ENCODE results near the gene FRG2C. TPM values are rescaled to one million over a fixed set of nuclear protein-coding genes. Genes with fewer than 3 reads are reported as not detected.
"Not testable (repeated sequence)": the region's sequence is repeated elsewhere in the genome, so short reads cannot be mapped to it uniquely, and the experiment has no call there.

Gene FRG2C
- total and polyA plus RNA-seq, 2 donors (not counting 1 experiment from before 2014, with no cell fraction given) = not detected

DNA sequence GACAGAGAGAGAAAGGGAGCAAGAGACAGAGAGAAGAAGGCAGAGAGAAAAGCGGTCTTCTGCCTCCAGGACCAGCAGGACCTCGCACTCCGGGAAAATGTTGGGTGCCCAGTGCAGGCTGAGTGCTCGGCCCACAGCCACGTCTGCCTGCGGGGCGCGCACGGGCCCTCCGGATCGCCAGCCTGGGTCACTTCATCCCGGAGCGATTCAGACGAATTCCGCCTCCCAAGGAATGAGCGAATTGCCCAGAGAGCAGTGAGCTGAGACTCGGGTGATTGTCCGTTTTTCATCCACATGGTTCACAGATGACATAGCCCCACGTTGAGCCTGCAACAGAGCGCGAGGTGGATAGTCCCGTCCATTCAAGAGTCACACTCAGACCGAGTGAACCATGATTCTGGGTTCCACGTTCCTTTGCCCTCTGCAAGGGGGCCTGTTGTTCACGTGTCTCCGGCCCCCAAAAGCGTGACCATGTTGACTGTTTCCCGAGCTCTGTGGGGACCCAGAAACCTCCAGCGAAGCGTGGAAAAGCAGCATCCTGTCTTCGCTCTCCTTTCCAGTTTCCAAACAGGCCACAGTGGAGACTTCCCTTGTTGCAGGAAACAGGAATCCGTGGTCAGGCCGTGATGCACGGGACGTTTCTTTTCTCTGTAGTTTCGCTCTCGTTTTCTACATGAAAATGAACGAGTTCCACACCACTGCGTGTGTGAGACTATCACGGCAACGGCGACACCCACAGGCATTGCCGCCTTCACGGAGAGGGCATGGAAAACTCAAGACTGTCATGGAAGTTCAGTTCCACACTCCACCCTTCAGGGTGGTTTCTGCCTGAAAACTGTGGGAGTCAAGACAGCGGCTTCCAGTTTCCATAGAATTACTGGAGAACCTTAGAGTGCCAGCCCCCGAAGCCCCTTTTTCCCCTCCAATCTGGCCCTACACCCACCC lies 3.9 kb downstream of the FRG2C start:
- not testable (repeated sequence) for H2AFZ ChIP-seq (ENCODE audit: low read length); H3K27ac ChIP-seq (ENCODE audit: insufficient read depth, low read length); H4K20me1 ChIP-seq (ENCODE audit: control insufficient read depth, extremely low read depth, insufficient read depth, low read length); H3K27me3 ChIP-seq (ENCODE audit: control insufficient read depth, insufficient read depth, low read length); H3K4me1 ChIP-seq (ENCODE audit: control insufficient read depth, extremely low read depth, insufficient read depth, low read length); H3K9me3 ChIP-seq (ENCODE audit: control insufficient read depth, insufficient read depth, low read depth, low read length); H3K36me3 ChIP-seq (ENCODE audit: control insufficient read depth, insufficient read depth, low read length); H3K9ac ChIP-seq (ENCODE audit: insufficient read depth, low read length); H3K79me2 ChIP-seq (ENCODE audit: control insufficient read depth, insufficient read depth, low read length)
- Histone ChIP-seq H3K4me2 (ENCODE audit: extremely low read depth, insufficient read depth, low read length) (peak overlapping the region; percentile 25), H3K4me3 (replicated peaks in 1 of 4; ENCODE audit: control extremely low read depth in 1 of 4, insufficient read depth in 1 of 4, low read depth in 3 of 4, low read length in 4 of 4) (peak overlapping the region in 2 of 4 experiments; percentile 52 to 59)
- DNase-seq (ENCODE audit: low read depth in 2 of 2) = peak in 1 of 2 donors; percentile 11

DNA sequence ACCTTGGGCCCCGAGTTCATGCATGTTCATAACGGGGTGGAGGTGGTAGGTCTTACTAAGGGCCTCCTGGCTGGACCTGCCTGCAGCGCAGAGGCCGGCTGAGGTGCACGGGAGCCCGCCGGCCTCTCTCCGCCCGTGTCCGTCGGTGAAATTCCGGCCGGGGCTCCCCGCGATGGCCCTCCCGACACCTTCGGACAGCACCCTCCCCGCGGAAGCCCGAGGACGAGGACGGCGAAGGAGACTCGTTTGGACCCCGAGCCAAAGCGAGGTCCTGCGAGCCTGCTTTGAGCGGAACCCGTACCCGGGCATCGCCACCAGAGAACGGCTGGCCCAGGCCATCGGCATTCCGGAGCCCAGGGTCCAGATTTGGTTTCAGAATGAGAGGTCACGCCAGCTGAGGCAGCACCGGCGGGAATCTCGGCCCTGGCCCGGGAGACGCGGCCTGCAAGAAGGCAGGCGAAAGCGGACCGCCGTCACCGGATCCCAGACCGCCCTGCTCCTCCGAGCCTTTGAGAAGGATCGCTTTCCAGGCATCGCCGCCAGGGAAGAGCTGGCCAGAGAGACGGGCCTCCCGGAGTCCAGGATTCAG lies 4.7 kb downstream of the FRG2C start:
- not testable (repeated sequence) for H3K36me3 ChIP-seq (ENCODE audit: control insufficient read depth, insufficient read depth, low read length); H3K79me2 ChIP-seq (ENCODE audit: control insufficient read depth, insufficient read depth, low read length); H3K9me3 ChIP-seq (ENCODE audit: control insufficient read depth, insufficient read depth, low read depth, low read length); H3K27ac ChIP-seq (ENCODE audit: insufficient read depth, low read length); H3K4me1 ChIP-seq (ENCODE audit: control insufficient read depth, extremely low read depth, insufficient read depth, low read length); H3K9ac ChIP-seq (ENCODE audit: insufficient read depth, low read length); DNase-seq (ENCODE audit: low read depth in 2 of 2); H3K27me3 ChIP-seq (ENCODE audit: control insufficient read depth, insufficient read depth, low read length); H2AFZ ChIP-seq (ENCODE audit: low read length); H3K4me2 ChIP-seq (ENCODE audit: extremely low read depth, insufficient read depth, low read length); H4K20me1 ChIP-seq (ENCODE audit: control insufficient read depth, extremely low read depth, insufficient read depth, low read length)
- H3K4me3 ChIP-seq (replicated peaks in 1 of 4; ENCODE audit: control extremely low read depth in 1 of 4, insufficient read depth in 1 of 4, low read depth in 3 of 4, low read length in 4 of 4) = peak overlapping the region in 2 of 4 experiments; percentile 52 to 59

DNA sequence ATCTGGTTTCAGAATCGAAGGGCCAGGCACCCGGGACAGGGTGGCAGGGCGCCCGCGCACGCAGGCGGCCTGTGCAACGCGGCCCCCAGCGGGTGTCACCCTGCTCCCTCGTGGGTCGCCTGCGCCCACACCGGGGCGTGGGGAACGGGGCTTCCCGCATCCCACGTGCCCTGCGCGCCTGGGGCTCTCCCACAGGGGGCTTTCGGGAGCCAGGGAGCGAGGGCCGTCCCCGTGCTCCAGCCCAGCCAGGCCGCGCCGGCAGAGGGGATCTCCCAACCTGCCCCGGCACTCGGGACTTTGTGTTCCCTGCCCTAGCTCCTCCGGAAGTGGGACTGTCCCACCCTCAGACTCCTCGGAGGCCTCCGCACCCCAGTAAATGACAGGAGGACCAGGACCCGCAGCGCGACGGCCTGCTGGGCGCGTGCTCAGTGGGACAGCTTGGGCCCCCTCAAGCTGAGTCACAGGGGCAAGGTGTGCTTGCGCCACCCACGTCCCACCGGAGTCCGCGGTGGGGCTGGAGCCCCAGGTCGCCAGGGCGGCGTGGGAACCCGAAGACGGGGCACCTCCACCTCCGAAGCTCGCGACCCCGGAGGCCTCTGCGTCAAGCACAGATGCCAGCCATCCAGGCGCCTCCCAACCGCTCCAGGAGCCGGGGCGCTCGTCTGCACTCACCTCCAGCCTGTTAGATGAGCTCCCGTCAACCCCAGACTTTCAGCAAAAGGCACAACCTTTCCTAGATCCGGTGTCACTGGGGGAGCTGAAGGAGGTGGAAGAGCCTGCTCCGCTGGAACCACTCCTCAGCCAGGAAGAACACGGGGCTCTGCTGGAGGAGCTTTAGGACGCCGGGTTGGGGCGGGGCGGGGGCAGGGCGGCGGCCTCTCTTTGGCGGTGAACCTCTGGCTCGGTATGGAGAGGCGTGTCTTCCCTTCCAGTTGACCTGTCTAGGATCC lies 5.5 kb downstream of the FRG2C start:
- H3K9me3 ChIP-seq (ENCODE audit: control insufficient read depth, insufficient read depth, low read depth, low read length); H3K4me1 ChIP-seq (ENCODE audit: control insufficient read depth, extremely low read depth, insufficient read depth, low read length); H4K20me1 ChIP-seq (ENCODE audit: control insufficient read depth, extremely low read depth, insufficient read depth, low read length); H2AFZ ChIP-seq (ENCODE audit: low read length); H3K27me3 ChIP-seq (ENCODE audit: control insufficient read depth, insufficient read depth, low read length); H3K4me2 ChIP-seq (ENCODE audit: extremely low read depth, insufficient read depth, low read length); H3K9ac ChIP-seq (ENCODE audit: insufficient read depth, low read length); H3K36me3 ChIP-seq (ENCODE audit: control insufficient read depth, insufficient read depth, low read length); H3K79me2 ChIP-seq (ENCODE audit: control insufficient read depth, insufficient read depth, low read length); H3K27ac ChIP-seq (ENCODE audit: insufficient read depth, low read length): not testable (repeated sequence)
- peak overlapping the region in 2 of 4 experiments; percentile 56 to 59 for H3K4me3 ChIP-seq (replicated peaks in 1 of 4; ENCODE audit: control extremely low read depth in 1 of 4, insufficient read depth in 1 of 4, low read depth in 3 of 4, low read length in 4 of 4)
- TF ChIP-seq EZH2 (IDR thresholded peaks at IDR 0.05; ENCODE audit: low read length, missing control alignments) = peak; percentile 71
- peak; percentile 14 to 19 for DNase-seq (ENCODE audit: low read depth in 2 of 2)

All from fibroblast of lung (primary cell).